K562 (cell line): Measurements from ENCODE around the gene IL4I1. TPM values are rescaled to one million over a fixed set of nuclear protein-coding genes. Genes with fewer than 3 reads are reported as not detected.

ENCODE experiments used
- ARID3B ChIP-seq: fragments of 250-450 bp; sonication (Bioruptor Pico); IDR thresholded peaks from 2 replicates; pipeline ENCODE4 v1.4.0; 2020; ENCODE audit warnings: borderline replicate concordance
- CHD2 ChIP-seq: IDR thresholded peaks from 2 replicates; pipeline ENCODE4 v1.6.1; 2011; ENCODE audit warnings: low read depth, low read length
- FOXA3 ChIP-seq, 2 experiments: fragments of 450-650 bp in 1 of 2; sonication (generic) in 1 of 2; formaldehyde crosslinking; IDR thresholded peaks in 1 of 2; conservative IDR thresholded peaks in 1 of 2; 2 replicates each; pipeline versions ENCODE4 v1.4.0 to v1.8.0; 2020 to 2022; ENCODE audit warnings: mild to moderate bottlenecking in 2 of 2, missing genetic modification reagents in 1 of 2
- HNRNPK ChIP-seq: fragments of 200-400 bp; formaldehyde crosslinking; IDR thresholded peaks from one replicate; pipeline ENCODE4 v1.6.1; 2018; ENCODE audit warnings: mild to moderate bottlenecking, low read depth, low read length; ENCODE audit not compliant: poor library complexity, severe bottlenecking
- ID3 ChIP-seq, 2 experiments: fragments of 250-450 bp in 1 of 2; fragments of 450-650 bp in 1 of 2; sonication (Bioruptor Pico) in 1 of 2; IDR thresholded peaks; 2 replicates each; pipeline versions ENCODE4 v1.6.1 to v1.8.0; 2016 to 2021; ENCODE audit warnings: mild to moderate bottlenecking in 2 of 2, moderate library complexity in 2 of 2, missing compliant biosample characterization in 1 of 2, missing genetic modification characterization in 1 of 2
- MLX ChIP-seq, 2 experiments: fragments of 450-650 bp in 1 of 2; sonication (generic) in 1 of 2; formaldehyde crosslinking; conservative IDR thresholded peaks; 2 replicates each; pipeline versions ENCODE4 v1.4.0 to v1.8.1; 2020 to 2022; ENCODE audit warnings: mild to moderate bottlenecking in 1 of 2, missing genetic modification reagents in 1 of 2
- RB1 ChIP-seq: fragments of 450-650 bp; IDR thresholded peaks from 2 replicates; pipeline ENCODE4 v1.6.1; 2017; ENCODE audit warnings: low read depth, mild to moderate bottlenecking
- RNF2 ChIP-seq: sonication (generic); IDR thresholded peaks from 2 replicates; pipeline ENCODE4 v1.6.1; 2016
- polyA plus RNA-seq, 8 experiments: library from polyadenylated mRNA; depleted of rRNA in 4 of 8; stranded (reverse) in 5 of 8; unstranded in 3 of 8; fragments of >200 nt; fragmentation: Nextera tagmentation in 2 of 8; fragmentation: Illumina TruSeq in 1 of 8; extraction: Ambion mirVana in 2 of 8; extraction: Trizol in 1 of 8; gene quantifications; 2 replicates each; pipeline versions ENCODE4 v1.2.1 to v1.2.3, GENCODE V29; 2011 to 2014; ENCODE audit warnings: inconsistent platforms in 1 of 8, missing spikeins in 1 of 8
- total RNA-seq, 7 experiments: library from RNA; depleted of rRNA in 6 of 7; stranded (reverse); fragments of >200 nt in 6 of 7; fragmentation: Illumina TruSeq in 2 of 7; extraction: Trizol in 2 of 7; gene quantifications; 2 replicates each; pipeline versions ENCODE4 v1.2.1 to v1.2.3, GENCODE V29; 2011 to 2021; ENCODE audit warnings: low replicate concordance in 1 of 7

The IL4I1 gene
- total and polyA plus RNA-seq, 9 of the 15 experiments (the other 6 are each of a cell fraction or from before 2014, with no cell fraction given): 0.06 to 0.95 (median 0.43) TPM; not detected in 2

- TF ChIP-seq FOXA3 (CRISPR knock-in tag; conservative IDR thresholded peaks at IDR 0.05 in 1 of 2, IDR thresholded peaks at IDR 0.05 in 1 of 2): no peak
- no peak for TF ChIP-seq RNF2
- TF ChIP-seq RB1: no peak
- no peak for TF ChIP-seq ID3 (CRISPR knock-in tag; IDR thresholded peaks at IDR 0.05)
- TF ChIP-seq ID3 (tag; IDR thresholded peaks at IDR 0.05): 0 out of 2 replicates have a peak, but pooled peaks have one; percentile 30
- no peak for TF ChIP-seq ARID3B (CRISPR knock-in tag)
- TF ChIP-seq MLX (CRISPR knock-in tag; conservative IDR thresholded peaks at IDR 0.05): no peak
- no peak for TF ChIP-seq HNRNPK
- TF ChIP-seq CHD2: peak; percentile 67
These were observed 27.0 kb downstream of the IL4I1 start (continued) for GRCh38 chr19:49869484-49870308.
